B cell (primary cell): ENCODE results near the gene CNKSR2.

Experiments
- CTCF ChIP-seq: fragments of 200-600 bp; IDR thresholded peaks from one replicate; pipeline ENCODE4 v1.8.0; 2022; ENCODE audit warnings: antibody characterized with exemption, mild to moderate bottlenecking
- EZH2 ChIP-seq: IDR thresholded peaks from 2 replicates; pipeline ENCODE4 v1.6.1; 2012; ENCODE audit warnings: borderline replicate concordance, low read depth, mild to moderate bottlenecking, moderate library complexity, low read length; ENCODE audit not compliant: insufficient read depth, poor library complexity, severe bottlenecking

- TF ChIP-seq CTCF, result no peak
- no peak for TF ChIP-seq EZH2
Measured at GRCh38 chrX:21559417-21559816, 185.2 kb downstream of the CNKSR2 start.
